ENCODE data around the gene OPN4.

Gene OPN4

DNA sequence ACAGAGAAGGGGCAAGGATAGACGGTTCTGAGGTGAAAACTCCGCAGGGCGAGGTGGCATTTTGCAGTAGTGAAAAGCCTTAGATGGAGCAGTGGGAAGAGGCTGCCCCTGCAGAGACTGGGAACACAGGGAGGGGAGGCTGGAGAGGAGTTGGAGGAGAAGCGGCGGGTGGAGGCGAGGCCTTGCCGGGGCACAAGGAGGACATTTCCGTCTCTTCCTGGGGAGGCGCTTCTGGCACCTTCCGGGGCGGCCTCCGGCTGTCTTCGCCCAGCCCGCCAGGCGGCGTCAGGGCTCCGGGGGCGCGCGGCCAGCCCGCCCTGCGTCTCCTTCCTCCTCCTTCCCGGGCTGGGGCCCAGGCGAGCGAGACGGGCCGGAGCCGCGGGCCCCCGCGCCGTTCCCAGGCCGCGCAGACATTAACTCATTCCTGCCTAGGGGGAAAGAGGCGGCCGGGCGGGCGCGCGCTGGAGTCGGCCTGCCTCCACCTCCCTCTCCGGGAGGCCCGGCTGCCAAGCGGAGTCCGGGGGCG lies 56.7 kb downstream of the OPN4 start:
- peak overlapping the region; percentile 88 for H3K9ac ChIP-seq (ENCODE audit: low read length)
- H3K36me3 ChIP-seq (ENCODE audit: control insufficient read depth, insufficient read depth, low read length), result no peaks in the 10 kb centered on the region
- H3K4me1 ChIP-seq (ENCODE audit: control insufficient read depth, insufficient read depth, low read length), result peaks cover 14% of the 10 kb centered on the region

DNA sequence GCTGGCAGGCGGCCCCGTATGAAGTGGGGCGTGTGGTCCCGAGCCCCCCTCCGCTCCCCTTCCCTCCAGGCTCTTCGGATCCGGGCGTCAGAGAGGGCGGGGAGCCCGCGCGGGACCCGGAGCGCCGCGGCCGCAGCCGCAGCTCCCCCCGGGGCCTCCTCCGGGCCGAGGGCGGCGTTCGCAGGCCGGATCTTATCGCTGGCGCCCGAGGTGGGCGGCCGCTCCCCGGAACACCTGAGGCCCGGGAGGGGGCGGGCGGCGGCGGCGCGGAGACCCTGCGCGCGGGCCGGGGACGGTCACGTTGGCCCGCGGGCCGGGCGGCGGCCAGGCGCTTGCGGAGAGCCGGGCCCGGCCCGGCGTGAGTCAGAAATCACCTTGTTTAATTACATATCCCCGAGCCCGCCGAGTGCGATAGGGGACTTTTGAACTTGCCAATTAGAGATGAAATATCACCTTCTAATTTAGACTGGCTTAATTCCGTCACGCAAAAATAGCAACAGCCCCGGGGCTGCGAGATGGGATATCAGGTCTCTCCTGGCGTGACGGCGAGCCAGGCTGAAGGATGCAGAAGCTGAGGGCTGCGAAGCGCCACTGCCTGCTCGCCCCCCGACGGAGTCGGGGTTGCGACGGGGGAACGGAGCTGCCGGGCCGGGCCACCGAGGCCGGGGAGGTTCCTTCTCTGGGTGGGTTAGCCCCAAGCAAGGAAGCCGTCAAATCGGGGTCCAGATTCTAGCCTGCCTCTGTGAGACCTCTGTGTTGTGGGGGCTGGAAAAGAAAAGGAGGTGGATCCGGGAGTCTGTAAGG lies 57.4 kb downstream of the OPN4 start:
- no peaks in the 10 kb centered on the region for H3K27me3 ChIP-seq (ENCODE audit: control insufficient read depth, insufficient read depth, low read length)
- H3K36me3 ChIP-seq (ENCODE audit: control insufficient read depth, insufficient read depth, low read length), result no peaks in the 10 kb centered on the region
- peaks cover 14% of the 10 kb centered on the region for H3K4me1 ChIP-seq (ENCODE audit: control insufficient read depth, insufficient read depth, low read length)
- H3K9me3 ChIP-seq (ENCODE audit: control insufficient read depth, low read length), result no peaks in the 10 kb centered on the region
- H3K4me3 ChIP-seq (ENCODE audit: low read length), result peak overlapping the region; percentile 26
- peak overlapping the region; percentile 88 for H3K9ac ChIP-seq (ENCODE audit: low read length)

More for the DNA sequence above, 56.7 kb downstream of the OPN4 start:
- peak overlapping the region; percentile 6 for H3K4me3 ChIP-seq (ENCODE audit: low read length)
- no peaks in the 10 kb centered on the region for H3K9me3 ChIP-seq (ENCODE audit: control insufficient read depth, low read length)
- H3K27me3 ChIP-seq (ENCODE audit: control insufficient read depth, insufficient read depth, low read length), result no peaks in the 10 kb centered on the region

DNA sequence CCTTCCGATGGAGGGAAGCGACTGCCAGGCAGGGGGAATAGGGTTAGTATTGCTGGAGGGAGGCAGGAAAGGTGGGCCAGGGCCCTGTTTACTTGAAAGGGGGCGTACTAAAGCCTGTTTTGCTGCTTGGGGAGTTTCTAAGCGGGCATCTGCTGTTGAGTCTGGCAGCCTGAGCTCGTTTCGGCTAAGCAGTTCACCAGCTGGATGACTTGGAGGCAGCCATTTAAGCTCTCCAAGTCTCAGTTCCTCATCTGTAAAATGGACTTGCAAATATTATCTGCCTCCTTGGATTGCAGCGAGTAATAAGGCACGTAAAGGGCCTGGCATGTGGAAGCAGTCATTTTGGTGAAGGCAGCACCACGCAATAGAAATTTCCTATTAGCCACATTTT lies 58.0 kb downstream of the OPN4 start:
- H3K36me3 ChIP-seq (ENCODE audit: control insufficient read depth, insufficient read depth, low read length), result no peaks in the 10 kb centered on the region
- peak overlapping the region; percentile 26 for H3K4me3 ChIP-seq (ENCODE audit: low read length)
- H3K9me3 ChIP-seq (ENCODE audit: control insufficient read depth, low read length), result no peaks in the 10 kb centered on the region
- peak overlapping the region; percentile 88 for H3K9ac ChIP-seq (ENCODE audit: low read length)
- H3K27me3 ChIP-seq (ENCODE audit: control insufficient read depth, insufficient read depth, low read length), result no peaks in the 10 kb centered on the region
- H3K4me1 ChIP-seq (ENCODE audit: control insufficient read depth, insufficient read depth, low read length), result peaks cover 14% of the 10 kb centered on the region

DNA sequence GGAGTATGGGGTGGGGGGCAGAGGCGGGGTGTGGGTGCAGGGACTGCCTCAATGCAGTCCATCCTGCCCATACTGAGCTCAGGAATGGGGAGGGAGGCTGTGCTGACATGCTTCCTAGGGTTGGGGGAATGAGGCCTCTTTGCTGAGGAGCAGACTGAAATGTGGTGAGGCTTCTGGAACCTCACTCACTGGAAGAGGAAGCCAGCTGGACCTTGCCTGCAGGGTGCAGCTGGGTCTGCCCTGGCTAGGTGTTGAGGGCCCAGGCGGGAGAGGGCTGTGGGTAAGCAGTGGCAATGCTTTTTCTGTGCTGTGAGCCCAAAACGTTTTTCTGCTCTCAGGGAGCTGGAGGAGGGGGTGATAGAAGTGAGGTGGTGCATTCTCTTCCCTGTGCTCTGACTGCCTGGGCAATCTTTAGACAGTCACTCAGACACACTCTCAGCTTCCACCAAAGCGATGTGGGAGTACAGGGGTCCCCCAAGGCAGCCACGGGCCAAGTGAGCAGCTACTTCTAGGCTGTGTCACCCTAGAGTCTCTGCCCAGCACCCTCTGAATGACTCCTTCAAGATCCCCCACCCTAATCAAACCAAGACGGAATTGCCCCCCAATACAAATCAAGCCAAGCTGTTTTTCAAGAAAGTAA lies 60.9 kb downstream of the OPN4 start:
- H3K4me1 ChIP-seq (ENCODE audit: control insufficient read depth, insufficient read depth, low read length), result peaks cover 14% of the 10 kb centered on the region

DNA sequence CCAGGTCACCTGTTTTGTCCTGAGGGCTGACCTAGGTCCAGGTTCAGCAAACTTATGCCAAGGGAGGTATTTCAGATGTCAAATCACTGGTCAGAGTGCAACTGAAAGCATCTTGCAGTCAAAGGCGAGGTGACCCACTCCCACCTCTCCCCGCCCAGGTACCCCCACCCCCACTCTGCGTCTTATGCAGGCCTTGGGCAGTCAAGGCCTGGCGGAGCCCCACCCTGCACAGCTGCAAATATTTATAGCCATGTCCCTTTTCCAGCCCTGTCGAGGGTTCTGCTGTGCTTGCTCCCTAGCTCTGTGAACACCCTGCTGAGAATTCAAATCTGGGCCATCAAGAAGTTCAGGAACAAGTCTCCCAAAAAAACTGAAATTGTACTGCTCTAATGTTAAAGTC lies 61.5 kb downstream of the OPN4 start:
- no peaks in the 10 kb centered on the region for H3K36me3 ChIP-seq (ENCODE audit: control insufficient read depth, insufficient read depth, low read length)
- no peak overlapping the region for H3K9ac ChIP-seq (ENCODE audit: low read length)
- no peak overlapping the region for H3K4me3 ChIP-seq (ENCODE audit: low read length)
- no peaks in the 10 kb centered on the region for H3K9me3 ChIP-seq (ENCODE audit: control insufficient read depth, low read length)
- H3K4me1 ChIP-seq (ENCODE audit: control insufficient read depth, insufficient read depth, low read length), result peaks cover 9% of the 10 kb centered on the region
- no peaks in the 10 kb centered on the region for H3K27me3 ChIP-seq (ENCODE audit: control insufficient read depth, insufficient read depth, low read length)

More for the DNA sequence above, 60.9 kb downstream of the OPN4 start:
- Histone ChIP-seq H3K9me3 (ENCODE audit: control insufficient read depth, low read length) (no peaks in the 10 kb centered on the region), H3K27me3 (ENCODE audit: control insufficient read depth, insufficient read depth, low read length) (no peaks in the 10 kb centered on the region), H3K9ac (ENCODE audit: low read length) (no peak overlapping the region), H3K36me3 (ENCODE audit: control insufficient read depth, insufficient read depth, low read length) (no peaks in the 10 kb centered on the region), H3K4me3 (ENCODE audit: low read length) (no peak overlapping the region)
